Spleen (tissue), 11 donors: ENCODE results near the gene DHRS1. TPM values are rescaled to one million over a fixed set of nuclear protein-coding genes. Genes with fewer than 3 reads are reported as not detected.

Experiments
- DNase-seq: peaks from one replicate; pipeline ENCODE4 v3.0.0-alpha.2; 2020
- H3K27ac ChIP-seq, 8 donors: fragments of 200-600 bp; sonication (generic) in 7 of 8; 1 replicate in 4 of 8; 2 replicates in 4 of 8; pipeline versions ENCODE4 v1.5.0 to v1.8.0; 2016 to 2021; ENCODE audit warnings: inconsistent platforms in 4 of 8, mild to moderate bottlenecking in 4 of 8, moderate library complexity in 1 of 8
- H3K27me3 ChIP-seq, 7 donors: fragments of 200-600 bp; sonication (generic) in 6 of 7; replicated peaks in 1 of 7; 1 replicate in 4 of 7; 2 replicates in 3 of 7; pipeline versions ENCODE4 v1.5.0 to v1.8.0; 2016 to 2021; ENCODE audit warnings: inconsistent platforms in 3 of 7, mild to moderate bottlenecking in 1 of 7
- H3K36me3 ChIP-seq, 6 donors: fragments of 200-600 bp; sonication (generic) in 5 of 6; 1 replicate in 4 of 6; 2 replicates in 2 of 6; pipeline versions ENCODE4 v1.5.0 to v1.8.0; 2016 to 2021; ENCODE audit warnings: inconsistent platforms in 2 of 6
- H3K4me1 ChIP-seq, 6 donors: fragments of 200-600 bp; sonication (generic) in 5 of 6; 1 replicate in 3 of 6; 2 replicates in 3 of 6; pipeline versions ENCODE4 v1.5.0 to v1.8.0; 2016 to 2021; ENCODE audit warnings: inconsistent platforms in 3 of 6
- H3K4me3 ChIP-seq, 8 donors: fragments of 200-600 bp; sonication (generic) in 7 of 8; 1 replicate in 4 of 8; 2 replicates in 4 of 8; pipeline versions ENCODE4 v1.5.0 to v1.8.0; 2016 to 2021; ENCODE audit warnings: inconsistent platforms in 4 of 8, mild to moderate bottlenecking in 4 of 8, moderate library complexity in 2 of 8
- H3K9me3 ChIP-seq, 8 donors: fragments of 200-600 bp; sonication (generic) in 7 of 8; 1 replicate in 4 of 8; 2 replicates in 4 of 8; pipeline versions ENCODE4 v1.5.0 to v1.8.0; 2016 to 2021; ENCODE audit warnings: inconsistent platforms in 4 of 8
- CTCF ChIP-seq, 11 experiments: fragments of 200-600 bp in 7 of 11; fragments of 450-650 bp in 4 of 11; sonication (generic) in 4 of 11; IDR thresholded peaks in 8 of 11; conservative IDR thresholded peaks in 3 of 11; 1 replicate in 7 of 11; 2 replicates in 4 of 11; pipeline versions ENCODE4 v1.4.0 to v1.8.0; 2016 to 2021; ENCODE audit warnings: antibody characterized with exemption in 11 of 11, inconsistent platforms in 4 of 11, mild to moderate bottlenecking in 1 of 11
- POLR2A ChIP-seq, 3 donors: fragments of 450-650 bp; IDR thresholded peaks; one replicate each; pipeline ENCODE4 v1.5.1; 2017; ENCODE audit warnings: antibody characterized with exemption in 3 of 3, mild to moderate bottlenecking in 1 of 3
- POLR2AphosphoS5 ChIP-seq, 3 donors: sonication (generic); formaldehyde crosslinking; IDR thresholded peaks; one replicate each; pipeline ENCODE4 v1.5.1; 2017; ENCODE audit warnings: antibody characterized with exemption in 3 of 3
- WGBS, 5 donors: extraction: QIAGEN DNeasy Blood & Tissue Kit in 3 of 5; methylation state at CpG; one replicate each; pipeline versions ENCODE4 v1.1.5 to v1.1.7; 2013 to 2018; 5-methylcytosine and 5-hydroxymethylcytosine counted together
- intact Hi-C: fragments of 100-400 bp; cut with DNase I; formaldehyde crosslinking; loops from one replicate; pipeline ENCODE4 v1.15.0; 2023; ENCODE audit warnings: low total_unique reads
- polyA plus RNA-seq, 3 donors: library from polyadenylated mRNA; stranded (reverse); fragments of 200-250 nt; gene quantifications; one replicate each; pipeline ENCODE4 v1.2.1, GENCODE V29; 2013
- total RNA-seq, 7 donors: library from RNA; depleted of rRNA in 3 of 7; stranded (reverse); fragments of >200 nt in 3 of 7; fragmentation: NEBNext Ultra II Directional in 4 of 7; extraction: Animal tissue kit (Norgen Biotek cat#: 25700) in 4 of 7; gene quantifications; one replicate each; pipeline versions ENCODE4 v1.1.0 to v1.2.1, GENCODE V29; 2016 to 2021
- donor health status: healthy with polysubstance abuse.
- donor health status: DM: no; HTN: no; CAD: no; lungs with moderate emphysema.
- donor health status: DM: no; HTN: no; CAD: no.
- donor health status: Bipolar disorder and iron deficiency.
- donor health status: healthy.
- donor health status: DM: no; HTN: no; CAD: no.
- donor health status: DM: yes; HTN: yes; CAD: no.

The DHRS1 gene
- total and polyA plus RNA-seq, 10 donors: 22.0 to 56.1 (median 33.1) TPM

GRCh38 chr14:24308342-24309124 lies 9.0 kb upstream of the DHRS1 start:
- H3K27me3 ChIP-seq: no peaks in the 10 kb centered on the region
- TF ChIP-seq POLR2AphosphoS5 (IDR thresholded peaks at IDR 0.05) (no peak), CTCF (IDR thresholded peaks at IDR 0.05 in 8 of 11, conservative IDR thresholded peaks at IDR 0.05 in 3 of 11) (peak in 6 of 11 experiments; percentile 6 to 63 (median 44))
- peaks cover 38 to 97% (median 80%) of the 10 kb centered on the region in 6 donors for H3K4me1 ChIP-seq
- 73 to 83% (median 78%) methylated on average over 7 of the region's 7 CpGs for WGBS, 5 donors
- DNase-seq: no peak
- no peaks in the 10 kb centered on the region for H3K9me3 ChIP-seq
- H3K4me3 ChIP-seq: peak overlapping the region in 3 of 8 donors; percentile 73 to 87 (median 79)
- H3K36me3 ChIP-seq: peaks cover 4 to 63% (median 44%) of the 10 kb centered on the region in 6 donors
- intact Hi-C loops: no loop called here
- H3K27ac ChIP-seq: peak overlapping the region in 7 of 8 donors; percentile 9 to 98 (median 97)

GRCh38 chr14:24307575-24308341 lies 8.2 kb upstream of the DHRS1 start, which contains the start of gene CIDEB:
Gene CIDEB (minus strand): TSS chr14:24307977. CDS start chr14:24307858, 119 bp downstream.
- H3K9me3 ChIP-seq: no peaks in the 10 kb centered on the region
- peak within 1 kb of the TSS in 7 of 8 donors; percentile 9 to 98 (median 97) for H3K27ac ChIP-seq
- 59 to 64% (median 63%) methylated on average over 6 of the region's 6 CpGs for WGBS, 5 donors
- peak within 1 kb of the TSS in 3 of 8 donors; percentile 73 to 87 (median 79) for H3K4me3 ChIP-seq
- no peaks in the 10 kb centered on the region for H3K27me3 ChIP-seq
- DNase-seq: peak; percentile 86
- TF ChIP-seq POLR2A (IDR thresholded peaks at IDR 0.05) (no peak), POLR2AphosphoS5 (IDR thresholded peaks at IDR 0.05) (peak in 1 of 3 donors; percentile 58), CTCF (IDR thresholded peaks at IDR 0.05 in 8 of 11, conservative IDR thresholded peaks at IDR 0.05 in 3 of 11) (peak; percentile 79 to 97 (median 94))
- H3K4me1 ChIP-seq: peaks cover 31 to 94% (median 72%) of the 10 kb centered on the region in 6 donors
- intact Hi-C loops: no loop called here
- peaks cover 4 to 70% (median 52%) of the 10 kb centered on the region in 6 donors for H3K36me3 ChIP-seq

GRCh38 chr14:24307156-24307574 lies 7.6 kb upstream of the DHRS1 start:
- peak; percentile 69 for DNase-seq
- no peaks in the 10 kb centered on the region for H3K27me3 ChIP-seq
- H3K4me3 ChIP-seq: no peak overlapping the region
- H3K36me3 ChIP-seq: peaks cover 4 to 76% (median 58%) of the 10 kb centered on the region in 6 donors
- 84 to 87% (median 86%) methylated on average over 10 to 11 of the region's 11 CpGs for WGBS, 5 donors
- H3K9me3 ChIP-seq: no peaks in the 10 kb centered on the region
- intact Hi-C loops: no loop called here
- no peak for TF ChIP-seq CTCF (IDR thresholded peaks at IDR 0.05 in 8 of 11, conservative IDR thresholded peaks at IDR 0.05 in 3 of 11)
- H3K27ac ChIP-seq: peak overlapping the region in 2 of 8 donors; percentile 98
- peaks cover 26 to 92% (median 67%) of the 10 kb centered on the region in 6 donors for H3K4me1 ChIP-seq
